HG02885 (cell line): ENCODE data around the gene PARD3B.

Experiments used
- ATAC-seq: cut with Tn5 transposase; IDR thresholded peaks from one replicate; pipeline ENCODE4 v1.9.1; 2021; ENCODE audit warnings: mild to moderate bottlenecking; ENCODE audit not compliant: unreplicated experiment, poor library complexity

PARD3B gene

DNA sequence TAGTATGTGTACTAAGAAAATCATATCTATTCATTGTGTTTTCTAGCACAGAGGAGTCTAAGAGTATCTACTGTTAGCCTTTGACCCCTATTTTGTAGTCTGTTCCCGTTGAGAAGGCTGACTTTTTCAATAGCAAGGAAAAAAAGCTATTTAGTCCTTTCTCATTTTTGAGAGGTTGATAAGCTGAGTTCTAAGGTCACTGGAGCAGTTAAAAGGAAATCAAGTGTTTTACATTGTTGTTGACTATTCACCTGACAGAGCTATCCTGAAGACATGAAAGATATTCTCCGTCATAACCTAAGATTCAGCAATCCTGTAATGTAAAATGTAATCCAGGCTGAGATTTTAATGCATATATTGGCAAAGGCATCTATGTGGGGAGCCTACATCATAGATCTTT is 856.7 kb downstream of the PARD3B start:
- no peak for ATAC-seq

DNA sequence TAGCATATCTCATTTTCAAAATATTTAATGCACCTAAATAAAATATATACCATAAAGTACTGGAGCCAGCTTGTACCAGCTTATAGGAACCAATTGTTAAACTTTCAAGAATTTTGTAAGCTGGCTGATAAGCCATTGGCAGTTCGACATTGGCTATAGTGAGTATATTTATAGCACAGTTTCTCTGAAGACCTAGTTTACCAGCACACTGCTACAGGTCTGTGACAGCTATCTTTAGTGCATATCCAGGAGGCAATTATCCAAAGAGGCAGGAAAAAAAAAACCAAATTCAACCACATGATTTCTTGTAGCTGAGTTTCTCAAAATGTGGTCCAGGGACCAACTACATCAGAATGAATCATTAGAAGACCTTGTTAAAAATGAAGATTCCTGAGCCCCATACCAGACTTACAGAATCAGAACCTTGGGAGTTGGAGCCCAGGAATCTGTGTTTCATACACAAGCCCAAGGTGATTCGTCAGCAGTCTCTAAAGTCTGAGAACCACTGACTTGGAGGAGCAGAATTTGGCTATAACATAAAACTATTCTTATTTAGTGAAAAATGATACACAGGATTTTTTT is 858.1 kb downstream of the PARD3B start:
- no peak for ATAC-seq

DNA sequence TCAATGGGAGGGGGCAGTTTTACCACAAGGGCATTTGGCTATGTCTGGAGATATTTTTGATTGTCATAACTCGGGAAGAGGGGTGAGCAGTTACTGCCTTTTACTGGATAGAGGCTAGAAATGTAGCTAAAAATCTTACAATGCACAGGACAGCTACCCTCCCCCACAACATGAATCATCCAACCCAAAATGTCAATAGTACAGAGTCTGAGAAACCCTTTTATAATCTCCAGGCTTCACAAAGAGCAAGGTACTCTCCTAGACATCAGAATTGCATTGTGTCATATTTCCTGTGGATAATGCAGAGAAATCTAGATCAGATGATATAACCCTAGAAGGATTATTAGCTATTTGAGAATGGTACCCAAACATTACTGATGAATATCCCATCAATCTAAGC is 859.9 kb downstream of the PARD3B start:
- no peak for ATAC-seq

DNA sequence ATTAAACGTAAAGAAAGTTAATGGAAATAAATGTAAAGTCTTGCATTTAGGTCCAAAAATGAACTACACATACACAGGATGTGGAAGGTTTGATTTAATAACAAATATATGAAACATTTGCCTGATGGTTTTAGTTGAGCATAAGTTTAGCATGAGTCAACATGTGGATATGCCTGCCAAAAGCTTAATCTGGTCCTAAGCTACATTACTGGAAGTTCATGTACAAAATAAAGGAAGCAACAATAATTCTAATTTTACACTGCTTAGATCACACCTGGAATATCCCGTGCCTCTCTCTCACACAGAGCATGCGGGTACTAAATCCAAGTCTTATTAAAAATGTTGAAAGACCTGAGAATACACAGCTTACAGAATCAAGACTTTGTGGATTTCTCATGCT is 860.5 kb downstream of the PARD3B start:
- ATAC-seq: no peak

DNA sequence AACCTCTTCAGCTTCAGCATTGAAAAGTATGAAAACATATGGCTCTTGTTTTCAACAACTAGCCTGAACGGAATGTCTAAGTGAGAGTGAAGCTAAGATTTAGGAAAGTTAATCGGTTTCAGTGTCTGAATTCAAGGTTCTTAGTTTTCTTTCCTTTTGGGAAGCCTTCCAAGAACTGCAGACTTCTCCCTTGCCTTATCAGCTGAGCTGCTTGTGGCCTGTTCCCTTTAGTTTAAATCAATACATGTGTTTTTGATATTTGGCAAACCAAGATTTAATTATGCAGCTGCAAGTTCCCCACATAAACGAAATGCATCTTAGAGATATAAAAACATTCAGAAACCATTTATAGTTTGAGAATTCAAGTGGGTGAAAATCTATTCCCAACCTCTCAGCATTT is 862.7 kb downstream of the PARD3B start:
- ATAC-seq: no peak

DNA sequence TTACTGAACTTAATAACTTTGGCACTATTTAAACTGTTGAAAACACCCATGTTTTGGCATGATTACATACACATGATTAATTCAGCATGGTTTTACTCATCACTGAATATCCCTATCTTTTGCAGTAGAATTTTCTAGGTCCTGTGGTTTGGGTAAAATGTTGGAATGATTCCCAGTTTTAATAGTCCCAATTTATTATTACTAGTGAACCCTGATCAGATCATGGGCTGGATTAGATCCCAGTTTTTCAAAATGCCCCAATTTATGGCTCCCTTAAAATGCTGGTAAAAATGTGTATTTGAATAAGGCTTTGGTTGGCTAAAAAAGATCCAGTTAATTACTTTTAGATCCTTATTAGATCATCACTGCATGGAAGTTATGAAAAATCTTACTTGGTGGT is 863.4 kb downstream of the PARD3B start:
- ATAC-seq: no peak

DNA sequence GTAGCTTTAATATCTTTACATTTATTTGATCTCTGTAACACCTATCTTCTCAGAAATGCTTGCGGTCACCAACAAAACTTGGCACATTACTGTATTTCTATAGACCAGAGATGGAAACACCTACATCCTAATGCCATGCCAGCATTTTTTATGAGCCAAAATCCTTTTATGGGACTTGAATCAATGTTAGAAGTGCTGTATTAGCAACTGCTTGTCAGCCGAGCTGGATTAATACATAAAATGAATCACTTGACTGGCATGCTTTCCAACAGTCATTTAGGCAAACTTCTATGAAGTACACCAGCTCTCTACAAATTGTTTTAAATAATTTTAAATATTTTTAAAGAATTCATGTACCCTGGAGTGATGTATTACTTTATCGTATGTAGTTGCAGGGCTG is 864.1 kb downstream of the PARD3B start:
- no peak for ATAC-seq

DNA sequence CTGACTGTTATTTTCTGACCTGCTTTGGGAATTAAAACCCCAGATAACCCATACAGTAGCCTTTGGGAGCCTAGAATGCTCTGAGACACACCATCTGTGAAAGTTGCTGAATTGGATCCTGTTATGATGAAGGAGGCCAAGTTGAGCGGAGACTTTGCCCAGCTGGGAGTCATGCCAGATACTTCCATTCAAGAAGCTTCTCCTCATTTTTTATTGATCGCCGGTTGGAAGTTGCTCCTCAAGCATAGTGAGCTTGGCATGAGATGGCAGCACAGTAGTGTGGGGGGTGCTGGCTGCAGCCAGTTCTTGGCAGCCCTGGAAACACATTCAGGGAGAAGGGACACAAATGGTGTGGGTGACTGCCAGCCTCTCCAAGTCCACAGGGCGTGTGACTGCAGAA is 866.3 kb downstream of the PARD3B start:
- ATAC-seq: no peak

DNA sequence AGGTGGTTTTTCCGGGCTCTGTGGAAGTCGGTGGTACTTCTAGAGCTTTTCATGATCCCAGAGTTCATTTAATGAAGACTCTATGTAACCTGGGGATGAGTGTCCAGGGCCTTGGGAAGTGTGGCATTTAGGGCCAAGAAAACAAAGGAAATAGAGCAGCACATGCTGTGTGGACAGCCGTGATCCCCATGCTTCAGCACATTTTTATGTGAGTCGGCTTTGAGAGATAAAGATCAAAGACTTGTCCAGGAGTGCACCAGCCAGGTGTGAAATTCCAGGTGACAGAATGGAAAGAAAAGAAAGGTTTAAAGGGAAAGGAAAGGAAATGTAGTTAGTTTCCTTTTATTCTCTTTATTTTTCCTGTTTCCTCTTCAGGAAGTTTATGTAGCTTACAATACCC is 879.1 kb downstream of the PARD3B start:
- ATAC-seq: no peak

DNA sequence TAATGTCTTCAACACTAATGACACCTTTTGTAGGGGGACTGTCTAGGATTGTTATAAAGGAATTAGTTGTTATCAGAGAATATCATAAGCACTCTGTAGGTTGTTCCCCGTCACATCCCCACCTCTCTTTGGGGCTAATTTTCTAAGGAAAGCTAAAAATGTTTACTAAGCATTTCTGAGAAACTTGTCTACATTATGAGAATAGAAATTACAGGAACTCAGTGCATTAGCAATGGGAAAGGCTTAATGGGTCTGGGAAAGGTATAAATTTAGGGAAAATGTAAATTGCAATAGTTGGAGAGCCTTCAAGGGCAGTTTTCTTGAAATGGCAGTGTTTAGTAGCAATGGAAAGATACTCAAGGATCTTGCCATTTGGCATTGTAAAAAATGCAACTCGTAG is 879.8 kb downstream of the PARD3B start:
- no peak for ATAC-seq

DNA sequence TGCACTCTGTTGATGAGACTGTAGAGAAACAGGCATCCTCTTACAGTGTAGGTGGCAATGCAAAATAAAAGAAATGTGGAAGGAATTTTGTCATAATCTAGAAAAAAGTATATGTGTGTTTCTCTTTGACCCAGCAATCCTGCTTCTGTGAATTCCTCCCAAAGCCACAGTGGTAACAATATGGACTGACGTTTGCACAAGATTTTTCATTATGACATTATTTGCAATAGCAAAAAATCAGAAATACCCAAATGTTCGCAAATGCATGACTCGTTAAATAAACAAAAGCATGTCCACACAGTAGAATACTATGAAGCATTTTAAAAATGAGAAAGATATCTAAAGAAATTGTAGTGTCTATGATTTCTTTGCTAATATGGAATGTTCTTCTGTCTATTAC is 881.8 kb downstream of the PARD3B start:
- ATAC-seq: no peak

DNA sequence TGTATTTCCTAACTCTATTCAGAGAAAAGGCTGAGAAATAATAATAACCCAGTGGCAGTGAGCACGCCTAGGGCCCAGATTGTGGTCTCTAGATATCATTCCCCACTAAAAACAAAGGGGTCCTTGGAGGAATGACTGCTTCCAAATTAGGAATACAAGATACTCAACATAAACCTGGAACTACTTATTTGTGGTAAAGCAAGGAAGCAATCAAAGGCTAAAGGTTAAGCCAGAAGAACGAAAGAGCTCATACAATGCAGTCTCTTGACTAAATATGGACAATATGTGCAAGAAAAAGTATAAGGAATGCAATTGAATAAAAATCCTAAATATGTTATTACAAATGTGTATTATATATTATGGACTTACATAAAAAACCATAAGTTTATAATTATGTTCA is 883.5 kb downstream of the PARD3B start:
- ATAC-seq: no peak

DNA sequence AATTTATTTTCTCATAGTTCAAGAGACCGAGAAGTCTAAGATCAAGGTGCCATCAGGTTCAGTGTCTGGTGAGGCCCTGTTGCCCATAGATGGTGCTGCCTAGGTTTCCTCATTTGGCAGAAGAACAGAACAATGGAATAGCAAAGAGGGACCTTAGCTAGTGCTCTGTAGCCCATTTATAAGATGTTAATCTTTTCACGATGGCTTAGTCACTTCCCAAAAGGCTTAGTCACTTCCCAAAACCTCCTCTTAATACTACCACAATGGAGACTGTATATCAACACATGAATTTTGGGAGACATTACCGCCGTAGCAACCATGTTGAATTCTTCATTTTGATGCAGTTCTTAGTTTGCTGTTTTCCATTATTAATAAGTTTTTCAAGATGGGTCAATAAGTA is 890.7 kb downstream of the PARD3B start:
- no peak for ATAC-seq

DNA sequence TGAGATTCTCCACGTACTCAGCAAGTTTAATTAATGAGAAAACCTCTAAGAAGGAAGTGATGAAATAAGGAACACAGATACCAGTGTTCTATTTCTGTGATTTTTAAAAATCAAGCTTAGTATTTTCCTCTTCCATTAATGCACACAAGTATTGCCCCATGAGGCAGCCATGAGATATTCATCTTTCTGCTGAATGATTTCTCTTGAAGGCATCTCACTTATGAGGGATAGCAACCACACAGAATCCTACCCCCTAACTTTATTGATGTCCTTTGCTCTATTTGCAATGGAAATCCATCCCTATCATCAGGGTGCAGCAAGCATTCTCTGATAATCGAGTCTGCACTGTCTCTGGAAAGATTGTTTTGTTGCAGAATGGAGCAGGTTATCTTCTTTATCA is 893.0 kb downstream of the PARD3B start:
- no peak for ATAC-seq

DNA sequence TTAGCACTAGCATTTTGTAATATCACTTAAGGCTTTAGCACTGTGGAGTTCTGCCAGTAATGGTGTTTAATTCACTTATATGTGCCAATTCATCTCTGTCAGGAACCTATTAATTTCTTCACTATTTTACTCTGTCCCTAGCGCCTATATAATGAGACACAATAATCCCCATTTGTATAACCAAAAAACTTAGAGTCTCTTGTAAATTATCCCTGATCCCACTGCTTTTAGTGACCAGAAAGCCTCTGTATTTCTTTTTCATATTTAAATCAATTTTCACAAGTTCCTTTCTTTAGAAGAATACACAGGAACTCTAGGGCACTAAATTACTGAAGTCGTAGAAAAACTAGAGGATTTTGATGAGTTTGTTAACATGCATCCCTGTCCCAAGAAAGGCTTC is 894.3 kb downstream of the PARD3B start:
- ATAC-seq: no peak

DNA sequence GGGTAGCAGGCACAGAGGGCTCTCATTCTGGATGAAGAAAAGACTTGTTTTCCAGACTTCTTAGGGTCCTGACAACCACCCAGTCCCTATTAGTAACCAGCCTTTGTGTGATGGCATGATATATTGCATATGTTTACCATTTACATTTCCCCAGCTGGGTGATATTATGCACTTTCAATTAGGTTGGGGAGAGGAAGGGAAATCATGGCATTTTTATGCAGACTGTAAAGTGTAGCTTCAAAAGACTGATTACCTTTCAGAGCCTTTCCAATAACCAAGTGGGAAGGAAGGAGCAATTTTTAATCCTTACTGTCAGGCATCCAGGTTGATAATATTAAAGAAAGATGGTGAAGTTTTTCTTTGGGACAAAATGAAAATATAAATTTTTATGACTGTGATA is 896.2 kb downstream of the PARD3B start:
- no peak for ATAC-seq

DNA sequence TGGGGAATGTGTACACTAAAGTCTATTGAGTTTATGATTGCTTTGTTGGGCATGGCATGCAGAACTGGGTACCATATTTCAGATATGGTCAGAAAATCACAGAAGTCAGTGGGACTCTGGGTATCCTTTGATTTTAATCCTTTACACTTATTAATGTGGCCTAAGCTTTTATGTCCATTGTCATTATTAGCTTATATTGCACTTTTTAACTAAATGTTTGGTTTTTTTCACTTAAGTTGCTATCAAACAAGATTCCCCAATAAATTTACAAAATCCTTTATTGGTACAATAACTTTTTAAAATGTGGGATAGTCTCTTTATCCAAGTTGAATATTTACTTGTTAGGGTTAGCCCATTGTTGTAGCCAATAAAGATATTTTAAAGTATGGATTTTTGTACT is 902.9 kb downstream of the PARD3B start:
- ATAC-seq: no peak

DNA sequence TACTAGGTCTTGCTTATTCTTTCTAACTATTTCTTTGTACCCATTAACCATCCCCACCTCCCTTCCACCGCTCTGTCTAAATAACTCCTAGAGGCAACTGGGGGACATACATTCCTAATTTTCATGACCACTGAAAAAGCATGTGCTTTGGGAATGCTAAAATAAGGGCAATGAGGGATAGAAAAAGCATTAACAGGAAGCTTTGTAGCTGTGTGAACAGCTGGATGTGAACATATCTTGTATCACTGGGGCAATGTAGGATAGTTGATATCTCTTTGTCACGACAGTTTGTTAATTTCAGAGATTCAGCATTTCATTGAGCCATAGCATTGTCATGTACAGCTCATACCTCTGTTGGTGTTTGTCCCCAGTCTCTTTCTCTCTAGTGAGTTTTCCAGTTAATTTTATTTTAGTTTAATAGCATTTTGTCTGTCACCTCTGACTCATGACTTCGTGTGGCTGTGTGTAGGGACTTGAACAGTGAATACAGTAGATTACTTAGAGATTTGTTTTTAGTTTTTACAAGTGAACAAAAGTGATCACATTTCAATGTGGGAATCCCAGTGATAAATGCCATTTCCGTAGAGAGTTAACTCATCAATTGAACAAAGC is 906.7 kb downstream of the PARD3B start:
- ATAC-seq: no peak

DNA sequence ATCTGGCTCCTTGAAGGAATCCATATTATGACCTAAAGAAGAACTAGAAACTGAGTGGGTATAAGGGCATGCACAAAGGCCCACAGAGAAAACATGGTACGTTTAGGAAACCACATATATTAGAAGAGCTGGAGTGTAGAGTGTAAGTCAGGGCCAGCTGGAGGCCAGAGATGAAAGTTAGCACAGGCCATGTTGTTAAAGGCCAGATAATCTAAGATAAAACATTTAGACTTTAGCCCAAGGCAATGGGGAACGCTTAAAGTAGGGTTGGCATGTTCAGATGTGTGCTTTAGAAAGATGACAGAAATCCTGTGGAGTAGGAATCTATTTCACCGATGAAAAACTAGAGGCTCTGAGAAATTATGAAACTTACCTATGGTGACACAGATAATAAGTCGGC is 907.9 kb downstream of the PARD3B start:
- no peak for ATAC-seq

DNA sequence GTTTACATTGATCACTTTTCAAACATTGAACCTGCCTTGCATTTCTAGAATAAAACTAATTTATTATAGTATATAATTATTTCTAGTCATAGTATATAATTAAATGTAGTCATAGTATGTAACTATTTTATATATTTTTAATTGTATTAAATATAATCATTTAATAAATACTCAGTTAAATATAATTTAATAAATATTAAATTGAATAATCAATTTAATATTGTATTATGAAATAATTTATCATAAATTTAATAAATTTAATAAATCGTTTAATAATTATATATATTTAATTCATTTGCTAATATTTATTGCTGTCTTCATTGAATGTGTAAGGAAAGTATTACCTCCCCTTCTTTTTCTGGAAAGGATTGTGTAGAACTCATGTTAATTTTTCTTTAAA is 911.4 kb downstream of the PARD3B start:
- no peak for ATAC-seq

DNA sequence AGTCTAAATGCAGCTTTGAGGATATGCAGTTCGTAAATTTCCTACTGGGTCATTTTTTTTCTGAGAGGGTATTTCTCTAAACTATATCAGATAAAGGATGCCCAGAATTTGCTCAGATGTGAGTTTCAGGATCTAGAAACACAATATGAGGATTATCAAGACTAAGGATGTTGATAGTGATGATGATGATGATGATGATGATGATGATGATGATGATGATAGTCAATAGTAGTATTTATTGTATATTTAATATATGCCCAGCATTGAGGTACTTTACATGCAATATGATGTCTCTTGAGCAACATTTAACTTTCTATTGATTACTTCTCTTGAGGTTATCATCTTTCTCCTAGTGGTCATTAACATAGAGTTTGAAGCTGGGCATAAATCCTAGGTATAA is 914.9 kb downstream of the PARD3B start:
- no peak for ATAC-seq

DNA sequence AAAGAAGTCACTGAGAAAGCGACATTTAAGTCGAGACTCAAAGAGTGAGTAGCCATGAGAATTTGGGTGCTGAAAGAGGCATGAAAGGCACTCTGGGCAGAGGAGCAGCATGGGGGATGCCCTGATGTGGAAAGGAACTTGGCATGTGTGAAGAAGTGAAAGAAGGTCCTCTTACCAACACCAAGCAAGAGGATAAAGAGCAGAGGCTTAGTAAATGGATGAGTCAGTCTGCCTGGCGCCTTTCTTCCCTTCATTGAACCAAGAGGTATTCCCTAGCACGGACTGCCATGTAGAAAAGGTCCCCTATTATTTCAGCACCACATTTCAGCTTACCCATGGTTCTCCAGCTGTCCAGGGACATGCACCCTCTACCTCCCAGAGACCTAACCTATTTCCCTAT is 915.9 kb downstream of the PARD3B start:
- no peak for ATAC-seq
